HG02870 (cell line): ENCODE data around the gene PDE6A.

Source experiments
- ATAC-seq: cut with Tn5 transposase; IDR thresholded peaks from one replicate; pipeline ENCODE4 v1.9.1; 2021; ENCODE audit warnings: mild to moderate bottlenecking, moderate library complexity; ENCODE audit not compliant: unreplicated experiment

Gene PDE6A

DNA sequence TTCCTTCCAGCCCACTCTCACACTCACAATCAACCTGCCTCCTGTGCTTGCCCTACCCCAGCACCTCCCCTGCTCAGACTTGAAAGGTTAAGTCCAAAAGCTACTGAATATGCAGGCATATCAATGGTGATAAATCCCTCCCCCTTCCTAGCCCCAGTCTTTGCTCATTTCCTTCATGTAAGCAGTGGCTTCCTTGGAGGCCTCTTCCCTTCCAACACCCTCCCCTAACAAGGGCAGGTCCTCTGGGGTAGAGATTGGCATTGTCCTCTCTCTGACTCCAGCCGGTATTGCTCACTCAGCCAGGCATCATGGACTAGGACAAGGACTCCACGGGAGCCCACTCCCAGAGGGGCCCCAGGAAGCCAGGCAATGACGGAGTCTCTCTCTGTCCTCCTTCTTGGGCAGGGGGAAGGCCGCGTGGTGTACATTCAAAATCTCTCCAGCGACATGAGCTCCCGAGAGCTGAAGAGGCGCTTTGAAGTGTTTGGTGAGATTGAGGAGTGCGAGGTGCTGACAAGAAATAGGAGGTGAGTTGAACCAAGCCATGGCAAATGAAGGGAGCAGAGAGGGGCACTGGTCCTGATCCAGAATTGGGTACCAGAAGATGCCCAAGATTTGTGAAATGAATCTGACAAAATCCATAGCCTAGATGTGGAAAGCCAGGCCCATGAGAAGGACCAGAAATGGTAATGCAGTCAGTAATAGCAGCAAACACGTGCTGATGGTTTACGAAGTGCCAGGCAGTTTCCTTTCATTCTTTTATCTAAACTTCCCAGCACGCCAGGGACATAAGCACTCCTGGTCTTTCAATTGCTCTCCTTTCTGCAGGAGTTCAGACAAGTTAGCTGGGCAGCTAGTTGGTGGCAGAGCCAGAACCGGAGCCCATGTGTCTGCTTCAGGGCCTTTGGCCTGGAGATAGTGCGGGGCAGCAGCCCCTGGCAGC is 102.5 kb downstream of the PDE6A start:
- ATAC-seq: no peak

DNA sequence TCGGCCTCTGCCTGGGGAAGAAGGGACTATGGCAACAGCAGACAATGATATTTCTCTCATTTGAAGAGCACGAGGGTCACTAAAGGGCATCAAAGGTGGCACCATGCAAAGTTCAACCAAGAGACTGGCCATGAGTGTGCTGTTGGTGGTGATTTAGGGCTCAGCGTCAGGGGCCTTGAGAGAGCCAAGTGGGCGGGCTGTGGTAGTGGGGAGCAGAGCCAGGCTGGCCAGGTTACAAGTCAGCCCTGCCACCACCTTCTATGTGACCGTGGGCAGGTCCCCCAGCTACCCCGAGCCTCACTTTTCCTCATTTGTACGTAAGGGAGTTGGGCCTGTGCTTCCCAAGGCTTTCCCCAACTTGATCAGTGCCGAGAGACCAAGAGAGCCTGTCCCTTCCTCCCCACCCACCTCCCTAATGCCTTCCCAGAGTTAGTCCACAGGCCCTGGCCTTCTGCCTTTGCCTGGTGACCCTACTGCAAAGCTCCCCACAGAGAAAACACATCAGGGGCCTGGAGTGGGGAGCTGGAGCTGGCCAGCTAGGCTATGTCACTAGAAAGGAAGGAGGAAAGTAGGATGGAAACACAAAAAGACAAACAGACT is 104.3 kb downstream of the PDE6A start:
- no peak for ATAC-seq

DNA sequence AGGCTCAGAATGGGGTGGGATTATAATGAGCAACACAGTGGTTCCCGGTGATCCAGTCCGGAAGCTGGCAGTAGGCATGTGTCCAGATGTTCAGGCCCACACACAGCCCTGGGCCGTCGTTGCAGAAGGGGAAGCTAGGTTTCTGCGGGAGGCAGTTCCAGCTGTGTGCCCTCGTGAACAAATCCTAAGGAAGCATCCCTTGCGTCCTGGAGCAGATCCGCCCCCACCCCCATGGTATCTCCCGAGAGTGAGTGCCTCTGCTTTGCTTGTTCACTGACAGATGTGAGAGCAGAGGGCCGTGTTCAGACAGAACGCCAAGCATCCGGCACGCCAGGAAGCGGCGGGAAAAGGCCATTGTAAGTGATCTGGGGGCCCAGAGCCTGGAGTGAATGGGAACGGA is 104.8 kb downstream of the PDE6A start:
- ATAC-seq: no peak

GRCh38 chr5:149838881-149839739 is 105.5 kb downstream of the PDE6A start:
- ATAC-seq: no peak

DNA sequence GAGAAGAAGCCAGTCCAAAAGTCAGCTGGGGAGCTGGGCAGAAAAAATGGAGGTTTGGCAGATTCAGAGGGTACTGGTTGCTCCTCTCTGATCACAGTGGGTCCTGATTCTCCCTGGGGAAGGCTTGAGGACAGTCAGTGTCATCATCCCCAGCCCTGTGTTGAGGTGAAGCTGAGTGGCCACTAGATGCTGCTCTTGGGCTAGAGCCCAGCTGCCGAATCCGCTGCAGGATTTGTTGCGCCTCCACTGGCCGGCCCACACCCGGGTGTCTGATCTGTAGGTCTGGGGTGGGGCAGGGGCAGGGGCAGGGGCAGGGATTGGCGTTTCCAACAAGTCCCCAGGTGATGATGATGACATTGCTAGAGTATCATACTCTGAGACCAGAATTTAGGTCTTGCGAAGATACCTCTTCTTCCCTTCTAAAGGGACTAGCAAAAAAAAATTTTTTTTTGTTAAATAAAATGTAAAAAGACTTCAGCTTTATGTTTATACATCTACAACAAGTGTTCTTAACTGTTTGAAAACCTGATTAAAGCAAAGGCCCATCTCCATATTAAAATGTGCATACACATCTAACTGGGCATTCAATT is 106.8 kb downstream of the PDE6A start:
- no peak for ATAC-seq

DNA sequence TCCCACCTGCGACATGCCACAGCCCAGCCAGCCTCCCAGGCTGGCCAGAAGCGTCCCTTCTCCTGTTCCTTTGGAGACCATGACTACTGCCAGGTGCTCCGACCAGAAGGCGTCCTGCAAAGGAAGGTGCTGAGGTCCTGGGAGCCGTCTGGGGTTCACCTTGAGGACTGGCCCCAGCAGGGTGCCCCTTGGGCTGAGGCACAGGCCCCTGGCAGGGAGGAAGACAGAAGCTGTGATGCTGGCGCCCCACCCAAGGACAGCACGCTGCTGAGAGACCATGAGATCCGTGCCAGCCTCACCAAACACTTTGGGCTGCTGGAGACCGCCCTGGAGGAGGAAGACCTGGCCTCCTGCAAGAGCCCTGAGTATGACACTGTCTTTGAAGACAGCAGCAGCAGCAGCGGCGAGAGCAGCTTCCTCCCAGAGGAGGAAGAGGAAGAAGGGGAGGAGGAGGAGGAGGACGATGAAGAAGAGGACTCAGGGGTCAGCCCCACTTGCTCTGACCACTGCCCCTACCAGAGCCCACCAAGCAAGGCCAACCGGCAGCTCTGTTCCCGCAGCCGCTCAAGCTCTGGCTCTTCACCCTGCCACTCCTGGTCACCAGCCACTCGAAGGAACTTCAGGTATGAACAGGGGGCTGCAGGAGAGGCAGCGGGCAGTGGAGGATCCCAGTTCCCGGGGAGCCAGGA is 108.0 kb downstream of the PDE6A start:
- ATAC-seq: no peak

DNA sequence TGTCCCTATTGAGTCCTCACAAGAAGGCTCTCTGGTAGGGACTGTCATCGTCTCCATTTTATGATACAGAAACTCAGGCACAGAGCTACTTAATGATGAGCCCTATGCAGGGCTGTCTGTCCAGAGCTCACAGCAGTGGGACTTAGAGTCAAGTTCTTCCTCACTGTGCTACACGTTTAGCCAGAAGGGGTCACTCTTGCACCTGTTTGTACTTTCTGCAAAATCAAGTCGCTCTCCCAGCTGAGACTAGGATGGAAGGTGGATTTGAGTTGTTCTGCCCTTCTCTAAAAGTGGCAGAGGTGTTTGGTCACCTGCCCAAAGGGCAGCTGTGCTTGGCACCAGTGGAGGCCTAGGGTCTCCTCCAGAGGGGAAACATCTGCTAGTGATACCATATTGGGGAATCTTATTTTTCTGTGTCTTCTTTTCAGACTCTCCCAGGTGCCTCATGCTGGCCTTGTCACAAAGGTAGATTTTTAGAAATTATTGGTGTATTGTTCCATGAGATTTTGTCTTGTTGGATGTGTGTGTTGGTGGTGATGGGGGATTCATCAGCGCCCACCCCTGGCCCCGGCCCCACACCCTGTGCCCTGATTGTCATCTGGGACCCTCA is 110.2 kb downstream of the PDE6A start:
- no peak for ATAC-seq

- no peak for ATAC-seq
Measured at GRCh38 chr5:149833116-149833827, 111.3 kb downstream of the PDE6A start.

- ATAC-seq: no peak
Measured at GRCh38 chr5:149832636-149833035, 112.0 kb downstream of the PDE6A start.

DNA sequence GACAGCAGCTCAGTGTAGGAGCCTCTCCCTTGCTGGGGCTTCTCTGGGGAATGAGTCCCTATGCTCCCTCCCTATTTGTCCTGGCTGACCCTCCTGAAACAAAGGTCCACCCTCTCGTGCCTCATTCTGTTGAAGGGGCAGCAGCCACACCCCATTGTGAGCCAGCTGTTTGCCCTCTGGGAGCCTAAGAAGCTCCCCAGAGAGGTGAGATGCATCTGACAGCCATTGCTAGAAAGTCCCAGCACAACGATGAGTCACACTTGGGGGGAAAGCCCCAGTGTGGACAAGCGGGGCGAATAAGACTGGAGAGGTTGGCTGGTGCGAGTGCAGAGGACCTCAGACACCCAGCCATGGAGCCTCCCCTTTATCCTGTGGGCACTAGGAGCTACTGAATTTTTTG is 113.1 kb downstream of the PDE6A start:
- peak; percentile 86 for ATAC-seq

- no peak for ATAC-seq
Measured at GRCh38 chr5:149830579-149830978, 114.0 kb downstream of the PDE6A start.

- ATAC-seq: no peak
Measured at GRCh38 chr5:149829954-149830353, 114.6 kb downstream of the PDE6A start.

GRCh38 chr5:149828161-149829011 is 116.2 kb downstream of the PDE6A start:
- peak; percentile 55 for ATAC-seq

DNA sequence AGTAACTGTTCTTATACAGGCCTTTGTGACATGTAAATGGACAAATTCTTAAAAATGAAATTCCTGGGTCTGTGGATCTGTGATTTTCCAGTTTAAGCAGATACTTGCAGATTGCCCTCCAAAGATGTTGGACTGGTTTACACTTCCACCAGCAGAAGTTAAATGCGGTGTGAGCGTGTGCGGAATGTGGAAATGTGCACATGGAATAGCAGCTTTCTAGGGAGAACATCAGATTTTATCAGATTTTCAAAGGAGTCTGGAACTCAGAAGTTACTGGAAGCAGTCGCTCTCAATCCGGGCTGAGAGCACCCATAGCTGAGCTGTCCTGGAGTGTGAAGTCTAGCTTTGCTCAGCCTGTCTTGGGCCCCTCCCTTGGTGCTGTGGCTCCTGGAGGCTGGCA is 117.0 kb downstream of the PDE6A start:
- no peak for ATAC-seq

DNA sequence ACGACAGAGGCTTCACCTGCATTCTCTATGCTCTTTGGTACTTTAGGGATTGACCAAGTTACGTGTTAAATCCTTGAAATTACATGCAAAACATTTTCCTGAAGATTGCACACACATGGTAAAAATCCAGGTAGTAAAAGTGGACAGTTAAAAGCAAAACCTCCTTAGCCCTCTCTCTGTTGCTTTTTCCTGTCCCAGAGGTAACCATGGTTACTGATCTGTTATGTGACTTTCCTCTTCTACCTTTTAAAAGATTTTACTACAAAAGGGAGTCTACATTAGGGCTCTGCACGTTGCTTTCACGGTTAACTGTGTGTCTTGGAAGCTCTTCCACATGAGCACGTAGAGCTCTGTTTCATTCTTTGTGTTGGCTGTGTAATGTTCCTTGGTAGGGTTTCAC is 117.5 kb downstream of the PDE6A start:
- ATAC-seq: no peak

DNA sequence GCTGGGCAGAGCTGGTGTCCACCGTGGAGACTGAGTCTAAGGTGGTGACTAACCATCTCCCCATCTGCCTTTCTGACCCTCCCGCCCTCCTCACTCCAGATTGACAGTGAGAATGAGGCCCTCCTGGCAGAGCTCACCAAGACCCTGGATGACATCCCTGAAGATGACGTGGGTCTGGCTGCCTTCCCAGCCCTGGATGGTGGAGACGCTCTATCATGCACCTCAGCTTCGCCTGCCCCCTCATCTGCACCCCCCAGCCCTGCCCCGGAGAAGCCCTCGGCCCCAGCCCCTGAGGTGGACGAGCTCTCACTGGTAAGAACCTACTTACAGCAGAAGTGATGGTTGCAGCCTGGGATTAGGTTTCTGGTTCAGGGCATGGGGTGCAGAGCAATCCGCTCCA is 118.0 kb downstream of the PDE6A start:
- ATAC-seq: no peak

- ATAC-seq: no peak
Measured at GRCh38 chr5:149824846-149825245, 119.7 kb downstream of the PDE6A start.

GRCh38 chr5:149824120-149824519 is 120.5 kb downstream of the PDE6A start:
- no peak for ATAC-seq
